Measurements from ENCODE around the gene CYS1.

DNA sequence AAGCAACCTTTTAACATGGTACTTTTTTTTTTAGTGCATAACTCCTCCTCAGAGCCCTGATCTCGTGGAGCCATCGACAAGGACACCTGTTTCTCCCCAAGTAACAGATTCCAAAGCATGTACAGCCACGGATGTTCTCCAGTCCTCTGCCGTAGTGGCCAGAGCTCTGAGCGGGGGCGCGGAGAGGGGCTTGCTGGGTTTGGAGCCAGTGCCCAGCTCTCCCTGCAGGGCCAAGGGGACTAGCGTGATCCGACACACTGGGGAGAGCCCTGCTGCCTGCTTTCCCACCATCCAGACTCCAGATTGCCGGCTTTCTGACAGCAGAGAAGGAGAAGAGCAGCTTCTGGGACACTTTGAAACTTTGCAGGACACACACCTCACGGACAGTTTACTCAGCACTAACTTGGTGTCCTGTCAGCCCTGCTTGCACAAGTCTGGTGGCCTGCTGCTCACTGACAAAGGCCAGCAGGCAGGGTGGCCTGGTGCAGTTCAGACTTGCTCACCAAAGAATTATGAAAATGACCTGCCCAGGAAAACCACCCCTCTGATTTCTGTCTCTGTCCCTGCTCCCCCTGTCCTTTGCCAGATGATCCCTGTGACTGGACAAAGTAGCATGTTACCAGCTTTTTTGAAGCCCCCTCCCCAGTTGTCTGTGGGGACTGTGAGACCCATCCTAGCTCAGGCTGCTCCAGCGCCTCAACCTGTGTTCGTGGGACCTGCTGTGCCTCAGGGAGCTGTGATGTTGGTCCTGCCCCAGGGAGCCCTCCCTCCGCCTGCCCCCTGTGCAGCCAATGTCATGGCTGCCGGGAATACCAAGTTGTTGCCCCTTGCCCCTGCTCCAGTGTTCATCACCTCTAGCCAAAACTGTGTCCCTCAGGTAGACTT, 32.4 kb downstream of the CYS1 start:
- TF ChIP-seq, protein P1, sequence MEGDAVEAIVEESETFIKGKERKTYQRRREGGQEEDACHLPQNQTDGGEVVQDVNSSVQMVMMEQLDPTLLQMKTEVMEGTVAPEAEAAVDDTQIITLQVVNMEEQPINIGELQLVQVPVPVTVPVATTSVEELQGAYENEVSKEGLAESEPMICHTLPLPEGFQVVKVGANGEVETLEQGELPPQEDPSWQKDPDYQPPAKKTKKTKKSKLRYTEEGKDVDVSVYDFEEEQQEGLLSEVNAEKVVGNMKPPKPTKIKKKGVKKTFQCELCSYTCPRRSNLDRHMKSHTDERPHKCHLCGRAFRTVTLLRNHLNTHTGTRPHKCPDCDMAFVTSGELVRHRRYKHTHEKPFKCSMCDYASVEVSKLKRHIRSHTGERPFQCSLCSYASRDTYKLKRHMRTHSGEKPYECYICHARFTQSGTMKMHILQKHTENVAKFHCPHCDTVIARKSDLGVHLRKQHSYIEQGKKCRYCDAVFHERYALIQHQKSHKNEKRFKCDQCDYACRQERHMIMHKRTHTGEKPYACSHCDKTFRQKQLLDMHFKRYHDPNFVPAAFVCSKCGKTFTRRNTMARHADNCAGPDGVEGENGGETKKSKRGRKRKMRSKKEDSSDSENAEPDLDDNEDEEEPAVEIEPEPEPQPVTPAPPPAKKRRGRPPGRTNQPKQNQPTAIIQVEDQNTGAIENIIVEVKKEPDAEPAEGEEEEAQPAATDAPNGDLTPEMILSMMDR (optimal IDR thresholded peaks at IDR 0.05 in 1 of 3, IDR thresholded peaks at IDR 0.05 in 1 of 3, conservative IDR thresholded peaks at IDR 0.05 in 1 of 3; ENCODE audit: extremely low read depth in 1 of 3, insufficient read depth in 2 of 3, low read length in 3 of 3) = no peak
- no peak for TF ChIP-seq EZH2 (IDR thresholded peaks at IDR 0.05; ENCODE audit: low read length)
